GM12864 (cell line): Measurements from ENCODE around the gene MTMR1.

Experiments used
- DNase-seq: peaks from one replicate; pipeline ENCODE4 v3.0.0-alpha.2; 2011; ENCODE audit warnings: low read depth
- H3K4me3 ChIP-seq: 2 replicates; pipeline ENCODE4 v1.5.1; 2011; ENCODE audit warnings: mild to moderate bottlenecking, low read depth, low read length, control low read depth
- CTCF ChIP-seq: IDR thresholded peaks from 2 replicates; pipeline ENCODE4 v1.5.1; 2011; ENCODE audit warnings: low read depth, mild to moderate bottlenecking, moderate library complexity, low read length, control low read depth, inconsistent platforms; ENCODE audit errors: missing control alignments

The MTMR1 gene

GRCh38 chrX:150703695-150703974 lies 10.4 kb downstream of the MTMR1 start:
- H3K4me3 ChIP-seq = no peak overlapping the region
- no peak for DNase-seq
- no peak for TF ChIP-seq CTCF

GRCh38 chrX:150704030-150704613 lies 10.9 kb downstream of the MTMR1 start:
- no peak overlapping the region for H3K4me3 ChIP-seq
- no peak for TF ChIP-seq CTCF
- DNase-seq = no peak

GRCh38 chrX:150712619-150713018 lies 19.4 kb downstream of the MTMR1 start:
- no peak for TF ChIP-seq CTCF
- H3K4me3 ChIP-seq = no peak overlapping the region
- DNase-seq = no peak

- no peak overlapping the region for H3K4me3 ChIP-seq
- TF ChIP-seq CTCF = no peak
- no peak for DNase-seq
Observed at GRCh38 chrX:150715184-150715583, 22.0 kb downstream of the MTMR1 start.

- DNase-seq = no peak
- TF ChIP-seq CTCF = no peak
- no peak overlapping the region for H3K4me3 ChIP-seq
Observed at GRCh38 chrX:150719621-150720020, 26.4 kb downstream of the MTMR1 start.

- TF ChIP-seq CTCF = no peak
- no peak for DNase-seq
- no peak overlapping the region for H3K4me3 ChIP-seq
Observed at GRCh38 chrX:150729956-150730355, 36.8 kb downstream of the MTMR1 start.

GRCh38 chrX:150730719-150731118 lies 37.5 kb downstream of the MTMR1 start:
- no peak for TF ChIP-seq CTCF
- no peak overlapping the region for H3K4me3 ChIP-seq
- no peak for DNase-seq
